ENCODE data around the gene NPHS1.
A peak's percentile ranks its signal among the peaks of the same experiment; 100 is the strongest.

NPHS1 gene

DNA sequence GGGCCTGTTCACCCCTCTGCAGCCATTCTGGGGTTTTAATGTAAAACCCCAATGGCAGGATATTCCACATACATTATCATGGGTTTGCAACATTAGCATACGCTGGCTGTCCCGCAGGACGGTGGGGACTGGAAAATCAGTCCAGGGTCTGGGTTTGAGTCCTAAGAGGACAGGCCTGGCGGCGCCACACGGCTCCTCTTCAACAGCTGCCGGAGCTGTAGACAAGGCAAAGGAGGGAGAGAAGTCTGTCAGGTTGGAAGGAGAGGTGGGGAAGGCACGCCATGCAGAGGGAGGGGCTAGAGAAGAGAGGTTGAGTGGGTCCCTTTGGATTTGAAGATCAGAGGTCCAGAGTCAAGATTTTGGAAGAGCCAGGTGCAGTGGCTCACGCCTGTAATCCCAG is 36.1 kb upstream of the NPHS1 start:
- no peak for TF ChIP-seq ZNF449 (tag by site-specific recombination; IDR thresholded peaks at IDR 0.05)
- no peak for TF ChIP-seq ZNF2 (tag by site-specific recombination; IDR thresholded peaks at IDR 0.05)
- TF ChIP-seq ZNF350 (tag by site-specific recombination; IDR thresholded peaks at IDR 0.05) = no peak
- TF ChIP-seq ZNF274 (IDR thresholded peaks at IDR 0.05; ENCODE audit: low read length) = no peak
- TF ChIP-seq ZNF274 (tag by site-specific recombination; IDR thresholded peaks at IDR 0.05; ENCODE audit: borderline replicate concordance) = no peak
- no peak for TF ChIP-seq ZFP41 (tag by site-specific recombination; IDR thresholded peaks at IDR 0.05; ENCODE audit: borderline replicate concordance)
- TF ChIP-seq ZNF830 (tag by site-specific recombination; IDR thresholded peaks at IDR 0.05; ENCODE audit: low read depth) = no peak
- TF ChIP-seq, protein P1, sequence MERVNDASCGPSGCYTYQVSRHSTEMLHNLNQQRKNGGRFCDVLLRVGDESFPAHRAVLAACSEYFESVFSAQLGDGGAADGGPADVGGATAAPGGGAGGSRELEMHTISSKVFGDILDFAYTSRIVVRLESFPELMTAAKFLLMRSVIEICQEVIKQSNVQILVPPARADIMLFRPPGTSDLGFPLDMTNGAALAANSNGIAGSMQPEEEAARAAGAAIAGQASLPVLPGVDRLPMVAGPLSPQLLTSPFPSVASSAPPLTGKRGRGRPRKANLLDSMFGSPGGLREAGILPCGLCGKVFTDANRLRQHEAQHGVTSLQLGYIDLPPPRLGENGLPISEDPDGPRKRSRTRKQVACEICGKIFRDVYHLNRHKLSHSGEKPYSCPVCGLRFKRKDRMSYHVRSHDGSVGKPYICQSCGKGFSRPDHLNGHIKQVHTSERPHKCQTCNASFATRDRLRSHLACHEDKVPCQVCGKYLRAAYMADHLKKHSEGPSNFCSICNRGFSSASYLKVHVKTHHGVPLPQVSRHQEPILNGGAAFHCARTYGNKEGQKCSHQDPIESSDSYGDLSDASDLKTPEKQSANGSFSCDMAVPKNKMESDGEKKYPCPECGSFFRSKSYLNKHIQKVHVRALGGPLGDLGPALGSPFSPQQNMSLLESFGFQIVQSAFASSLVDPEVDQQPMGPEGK (tag by site-specific recombination; IDR thresholded peaks at IDR 0.05) = no peak
- TF ChIP-seq ZIC2 (tag by site-specific recombination; IDR thresholded peaks at IDR 0.05) = no peak
- no peak for TF ChIP-seq KLF1 (tag by site-specific recombination; IDR thresholded peaks at IDR 0.05)
- no peaks in the 10 kb centered on the region for H3K9me3 ChIP-seq (ENCODE audit: control insufficient read depth, insufficient read depth, low read depth, low read length)
- peaks cover 54 to 59% of the 10 kb centered on the region in 2 experiments for H3K36me3 ChIP-seq (ENCODE audit: control insufficient read depth in 2 of 2, insufficient read depth in 1 of 2, low read length in 2 of 2)
- H3K27ac ChIP-seq (ENCODE audit: extremely low read depth, low read depth, low read length) = no peak overlapping the region
- POLR2A ChIA-PET = interaction anchor here (0.6 to 1.2 kb wide), 3 partner anchors 43 to 182 kb away, joined by 3 to 11 read pairs (median 4); no protein-coding TSS in a partner anchor
- CTCF ChIA-PET = interaction anchor here (1.0 kb wide), 1 partner anchor 194 kb away, joined by 4 read pairs; no protein-coding TSS in a partner anchor
- no peaks in the 10 kb centered on the region for H3K4me1 ChIP-seq (ENCODE audit: control insufficient read depth, insufficient read depth, low read length)
- no peak overlapping the region for H3K4me3 ChIP-seq (ENCODE audit: low read depth, low read length)

DNA sequence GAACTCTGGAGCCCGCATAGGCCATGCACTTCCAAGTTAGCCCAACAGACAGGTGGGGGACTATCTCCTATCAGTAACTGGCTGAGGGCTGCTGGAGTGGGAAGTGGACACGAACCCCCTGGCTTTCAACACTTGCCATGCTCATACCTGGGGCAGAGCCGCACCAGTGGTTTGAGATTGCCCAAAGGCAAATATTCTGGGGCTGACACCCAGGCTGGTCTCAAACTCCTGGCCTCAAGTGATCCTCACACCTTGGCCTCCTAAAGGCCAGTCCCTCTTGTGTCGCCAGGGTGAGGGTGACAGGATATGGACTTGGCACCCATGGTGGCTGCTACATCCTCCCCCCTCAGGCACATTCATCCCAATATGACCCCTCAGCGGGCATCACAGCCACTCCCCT is 34.9 kb upstream of the NPHS1 start:
- POLR2A ChIA-PET = interaction anchor here (0.7 kb wide), 1 partner anchor 27 kb away, joined by 3 read pairs; no protein-coding TSS in a partner anchor
- Histone ChIP-seq H3K4me3 (ENCODE audit: low read depth, low read length) (no peak overlapping the region), H3K27ac (ENCODE audit: extremely low read depth, low read depth, low read length) (no peak overlapping the region), H3K36me3 (ENCODE audit: control insufficient read depth in 2 of 2, insufficient read depth in 1 of 2, low read length in 2 of 2) (peaks cover 45 to 47% of the 10 kb centered on the region in 2 experiments), H3K9me3 (ENCODE audit: control insufficient read depth, insufficient read depth, low read depth, low read length) (no peaks in the 10 kb centered on the region; the same call in 1 of the 2 replicates), H3K4me1 (ENCODE audit: control insufficient read depth, insufficient read depth, low read length) (no peaks in the 10 kb centered on the region)
- TF ChIP-seq ZNF223 (tag by site-specific recombination; IDR thresholded peaks at IDR 0.05) (no peak), ZNF510 (tag by site-specific recombination; IDR thresholded peaks at IDR 0.05; ENCODE audit: insufficient replicate concordance) (no peak), ZNF600 (tag by site-specific recombination; IDR thresholded peaks at IDR 0.05) (peak; percentile 61; the same call in 1 of the 2 replicates), ZNF112 (tag by site-specific recombination; IDR thresholded peaks at IDR 0.05) (0 out of 2 replicates have a peak, but pooled peaks have one; percentile 15), PRDM1 (tag by site-specific recombination; IDR thresholded peaks at IDR 0.05) (no peak)
- CTCF ChIA-PET = interaction anchor here (0.6 to 8.8 kb wide), 4 partner anchors 29 to 67 kb away, joined by 3 to 185 read pairs (median 4); no protein-coding TSS in a partner anchor

DNA sequence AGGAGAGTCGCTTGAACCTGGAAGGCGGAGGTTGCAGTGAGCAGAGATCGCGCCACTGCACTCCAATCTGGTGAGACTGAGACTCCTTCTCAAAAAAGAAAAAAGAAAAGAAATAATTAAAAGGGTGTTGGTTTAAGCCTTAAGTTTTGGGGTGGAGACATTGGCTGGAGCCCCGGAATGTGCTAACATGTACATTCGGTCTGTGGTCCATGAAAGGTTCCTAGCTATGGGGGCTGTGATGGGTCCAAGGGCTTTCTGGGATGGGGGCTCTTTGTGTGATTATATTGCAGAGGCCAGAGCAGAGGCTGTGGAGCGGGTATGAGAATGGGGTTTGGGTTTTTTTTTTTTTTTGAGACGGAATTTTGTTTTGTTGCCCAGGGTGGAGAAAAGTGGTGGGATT is 33.6 kb upstream of the NPHS1 start:
- ChIA-PET CTCF (interaction anchor here (0.6 to 8.8 kb wide), 6 partner anchors 8 to 109 kb away, joined by 3 to 185 read pairs (median 3); partner anchors contain the start of gene NFKBID), POLR2A (interaction anchor here (0.7 to 4.4 kb wide), 4 partner anchors 15 to 237 kb away, joined by 3 to 23 read pairs (median 3); no protein-coding TSS in a partner anchor)
- peaks cover 34 to 40% of the 10 kb centered on the region in 2 experiments for H3K36me3 ChIP-seq (ENCODE audit: control insufficient read depth in 2 of 2, insufficient read depth in 1 of 2, low read length in 2 of 2)
- H3K9me3 ChIP-seq (ENCODE audit: control insufficient read depth, insufficient read depth, low read depth, low read length) = no peaks in the 10 kb centered on the region; the same call in 1 of the 2 replicates
- no peak overlapping the region for H3K4me3 ChIP-seq (ENCODE audit: low read depth, low read length)
- no peak overlapping the region for H3K27ac ChIP-seq (ENCODE audit: extremely low read depth, low read depth, low read length)
- no peaks in the 10 kb centered on the region for H3K4me1 ChIP-seq (ENCODE audit: control insufficient read depth, insufficient read depth, low read length)
- no peak for TF ChIP-seq ZNF350 (tag by site-specific recombination; IDR thresholded peaks at IDR 0.05)
- TF ChIP-seq ZNF48 (tag by site-specific recombination; IDR thresholded peaks at IDR 0.05) = no peak
- no peak for TF ChIP-seq ZFP69B (tag by site-specific recombination; IDR thresholded peaks at IDR 0.05)
- TF ChIP-seq ZNF37A (tag by site-specific recombination; IDR thresholded peaks at IDR 0.05) = no peak
- TF ChIP-seq ZNF140 (tag by site-specific recombination; IDR thresholded peaks at IDR 0.05) = no peak
- TF ChIP-seq BCL11B (tag by site-specific recombination; IDR thresholded peaks at IDR 0.05; ENCODE audit: low read depth) = no peak
- TF ChIP-seq ZNF266 (tag by site-specific recombination; IDR thresholded peaks at IDR 0.05; ENCODE audit: low read depth) = no peak
- TF ChIP-seq ZSCAN30 (tag by site-specific recombination; IDR thresholded peaks at IDR 0.05) = no peak
- no peak for TF ChIP-seq SALL2 (tag by site-specific recombination; IDR thresholded peaks at IDR 0.05; ENCODE audit: borderline replicate concordance)
- TF ChIP-seq ZNF704 (tag by site-specific recombination; IDR thresholded peaks at IDR 0.05) = no peak
- no peak for TF ChIP-seq ZNF433 (tag by site-specific recombination; IDR thresholded peaks at IDR 0.05; ENCODE audit: low read depth)
- TF ChIP-seq ZNF138 (tag by site-specific recombination; IDR thresholded peaks at IDR 0.05; ENCODE audit: borderline replicate concordance) = no peak
- no peak for TF ChIP-seq ZNF239 (tag by site-specific recombination; IDR thresholded peaks at IDR 0.05)
- no peak for TF ChIP-seq ZNF529 (tag by site-specific recombination; IDR thresholded peaks at IDR 0.05; ENCODE audit: insufficient replicate concordance)
- TF ChIP-seq ZNF354C (tag by site-specific recombination; IDR thresholded peaks at IDR 0.05; ENCODE audit: borderline replicate concordance, low read depth) = no peak

Data from HEK293 (cell line).